KMS-11 (cell line): Measurements from ENCODE around the gene RIOK3.

Source experiments
- H2AFZ ChIP-seq: fragments of 200-600 bp; sonication (generic); 2 replicates; pipeline ENCODE4 v1.6.1; 2016; ENCODE audit warnings: antibody characterized with exemption, mixed run types, low read depth
- H3K27ac ChIP-seq: fragments of 200-600 bp; sonication (generic); 2 replicates; pipeline ENCODE4 v1.6.1; 2016; ENCODE audit warnings: mild to moderate bottlenecking, mixed run types
- H3K27me3 ChIP-seq: fragments of 200-600 bp; sonication (generic); 2 replicates; pipeline ENCODE4 v1.6.1; 2017; ENCODE audit warnings: mild to moderate bottlenecking, low read depth, mixed run types, moderate library complexity; ENCODE audit not compliant: insufficient read depth
- H3K36me3 ChIP-seq: fragments of 200-600 bp; sonication (generic); 2 replicates; pipeline ENCODE4 v1.6.1; 2017; ENCODE audit warnings: mild to moderate bottlenecking, mixed run types; ENCODE audit not compliant: insufficient read depth
- H3K4me1 ChIP-seq: fragments of 200-600 bp; sonication (generic); 2 replicates; pipeline ENCODE4 v1.6.1; 2016; ENCODE audit warnings: mild to moderate bottlenecking, low read depth, mixed run types; ENCODE audit not compliant: poor library complexity, severe bottlenecking
- H3K4me2 ChIP-seq: fragments of 200-600 bp; sonication (generic); 2 replicates; pipeline ENCODE4 v1.7.0; 2016; ENCODE audit warnings: mild to moderate bottlenecking, mixed run types
- H3K4me3 ChIP-seq: fragments of 200-600 bp; sonication (generic); IDR thresholded peaks from 2 replicates; pipeline ENCODE4 v1.6.1; 2017; ENCODE audit warnings: low read depth, low read length, mixed read lengths; ENCODE audit not compliant: insufficient read depth
- H3K79me2 ChIP-seq: fragments of 200-600 bp; sonication (generic); 2 replicates; pipeline ENCODE4 v1.6.1; 2016; ENCODE audit warnings: low read depth, mixed run types; ENCODE audit not compliant: insufficient read depth
- H3K9ac ChIP-seq: fragments of 200-600 bp; sonication (generic); 2 replicates; pipeline ENCODE4 v1.6.1; 2016; ENCODE audit warnings: mild to moderate bottlenecking, mixed run types
- H4K20me1 ChIP-seq: fragments of 200-600 bp; sonication (generic); 2 replicates; pipeline ENCODE4 v1.6.1; 2016; ENCODE audit warnings: mild to moderate bottlenecking, mixed run types; ENCODE audit not compliant: insufficient read depth
- CTCF ChIP-seq: fragments of 200-600 bp; sonication (generic); conservative IDR thresholded peaks from 2 replicates; pipeline ENCODE4 v1.6.1; 2017; ENCODE audit warnings: low read depth, mild to moderate bottlenecking, antibody characterized with exemption, low read length, moderate library complexity, mixed read lengths

The RIOK3 gene

GRCh38 chr18:23437357-23438045 lies 15.6 kb upstream of the RIOK3 start:
- Histone ChIP-seq H3K79me2 (peaks cover 8% of the 10 kb centered on the region; the same call in 1 of the 2 replicates), H3K4me3 (no peak overlapping the region), H3K27ac (no peak overlapping the region; the same call in 1 of the 2 replicates), H3K4me1 (peaks cover 19% of the 10 kb centered on the region), H2AFZ (peak overlapping the region; percentile 92), H4K20me1 (no peaks in the 10 kb centered on the region), H3K27me3 (no peaks in the 10 kb centered on the region), H3K36me3 (no peaks in the 10 kb centered on the region), H3K9ac (peak overlapping the region; percentile 67), H3K4me2 (peak overlapping the region; percentile 64)
- TF ChIP-seq CTCF, result no peak

GRCh38 chr18:23438046-23438377 lies 15.1 kb upstream of the RIOK3 start:
- Histone ChIP-seq H3K4me2 (peak overlapping the region; percentile 64), H3K4me1 (peaks cover 19% of the 10 kb centered on the region), H2AFZ (peak overlapping the region; percentile 92), H3K4me3 (no peak overlapping the region), H3K27me3 (no peaks in the 10 kb centered on the region), H4K20me1 (no peaks in the 10 kb centered on the region), H3K9ac (peak overlapping the region; percentile 67; the same call in 1 of the 2 replicates), H3K79me2 (peaks cover 8% of the 10 kb centered on the region; the same call in 1 of the 2 replicates), H3K27ac (no peak overlapping the region), H3K36me3 (no peaks in the 10 kb centered on the region)
- no peak for TF ChIP-seq CTCF

- no peak for TF ChIP-seq CTCF
- H2AFZ ChIP-seq, result peak overlapping the region; percentile 92
- H3K36me3 ChIP-seq, result no peaks in the 10 kb centered on the region
- H3K27ac ChIP-seq, result no peak overlapping the region
- peak overlapping the region; percentile 64 for H3K4me2 ChIP-seq
- H4K20me1 ChIP-seq, result no peaks in the 10 kb centered on the region
- H3K27me3 ChIP-seq, result no peaks in the 10 kb centered on the region
- H3K4me1 ChIP-seq, result peaks cover 19% of the 10 kb centered on the region
- H3K9ac ChIP-seq, result no peak overlapping the region
- H3K79me2 ChIP-seq, result peaks cover 8% of the 10 kb centered on the region; the same call in 1 of the 2 replicates
- no peak overlapping the region for H3K4me3 ChIP-seq
These were observed 14.3 kb upstream of the RIOK3 start for GRCh38 chr18:23438608-23439366.

- H4K20me1 ChIP-seq, result no peaks in the 10 kb centered on the region
- no peaks in the 10 kb centered on the region for H3K27me3 ChIP-seq
- peaks cover 8% of the 10 kb centered on the region; the same call in 1 of the 2 replicates for H3K79me2 ChIP-seq
- no peak overlapping the region for H3K9ac ChIP-seq
- no peak overlapping the region for H3K4me3 ChIP-seq
- no peaks in the 10 kb centered on the region for H3K36me3 ChIP-seq
- no peak overlapping the region for H2AFZ ChIP-seq
- no peak overlapping the region for H3K27ac ChIP-seq
- no peak overlapping the region for H3K4me2 ChIP-seq
- TF ChIP-seq CTCF, result no peak
- peaks cover 19% of the 10 kb centered on the region for H3K4me1 ChIP-seq
These were observed 13.0 kb upstream of the RIOK3 start for GRCh38 chr18:23440131-23440530.
